Measurements from ENCODE around the gene SYT8. TPM values are rescaled to one million over a fixed set of nuclear protein-coding genes. Genes with fewer than 3 reads are reported as not detected.

The SYT8 gene
- total RNA-seq, 4 donors from 2014 or later, result not detected

DNA sequence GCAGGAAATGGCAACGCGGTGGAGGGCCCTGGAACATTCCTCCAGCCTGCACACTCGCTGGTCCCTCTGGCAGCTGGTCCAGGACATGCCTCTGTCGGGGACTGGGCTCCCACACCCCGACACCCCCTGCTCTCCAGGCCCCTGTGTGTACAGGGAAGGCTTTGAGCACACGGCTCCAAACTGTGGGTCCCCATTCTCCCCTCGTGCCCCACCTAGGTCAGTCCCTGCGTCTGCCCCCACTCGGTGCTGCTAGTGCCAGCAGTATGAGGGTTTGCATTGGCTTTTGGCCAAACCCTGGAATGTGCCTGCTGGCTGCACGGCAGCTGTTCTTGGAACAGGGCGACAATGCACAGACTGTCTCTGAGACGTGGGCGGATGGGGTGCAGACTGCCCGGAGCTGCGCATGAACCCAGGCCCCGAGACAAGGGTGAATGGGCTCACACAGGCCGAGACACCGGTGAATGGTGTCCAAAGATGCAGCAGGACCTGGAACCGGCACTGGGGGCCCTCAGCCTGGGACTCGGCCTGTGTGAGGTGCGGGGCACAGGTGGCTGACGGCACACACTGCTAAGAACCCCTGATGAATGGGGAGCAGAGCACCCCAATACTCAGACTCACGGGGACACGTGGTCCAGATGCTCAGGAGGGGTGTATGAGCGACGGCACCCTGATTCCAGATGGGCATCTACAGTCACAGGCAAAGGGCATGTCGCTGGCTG is 7.5 kb upstream of the SYT8 start:
- intact Hi-C loops (cut with DNase I), result no loop called here
- no peak for DNase-seq (ENCODE audit: extremely low spot score)
- H3K36me3 ChIP-seq, result no peaks in the 10 kb centered on the region
- H3K27ac ChIP-seq (replicated peaks in 1 of 4), result no peak overlapping the region
- 46% methylated on average over 11 of the region's 27 CpGs for WGBS
- H3K4me1 ChIP-seq, result peaks cover 10 to 24% (median 18%) of the 10 kb centered on the region in 4 donors
- H3K9me3 ChIP-seq, result no peaks in the 10 kb centered on the region
- TF ChIP-seq POLR2A (IDR thresholded peaks at IDR 0.05; ENCODE audit: low read depth) (no peak), POLR2AphosphoS5 (IDR thresholded peaks at IDR 0.05) (no peak)
- H3K4me3 ChIP-seq, result no peak overlapping the region
- peaks cover 0 to 67% (median 3%) of the 10 kb centered on the region in 4 donors for H3K27me3 ChIP-seq

DNA sequence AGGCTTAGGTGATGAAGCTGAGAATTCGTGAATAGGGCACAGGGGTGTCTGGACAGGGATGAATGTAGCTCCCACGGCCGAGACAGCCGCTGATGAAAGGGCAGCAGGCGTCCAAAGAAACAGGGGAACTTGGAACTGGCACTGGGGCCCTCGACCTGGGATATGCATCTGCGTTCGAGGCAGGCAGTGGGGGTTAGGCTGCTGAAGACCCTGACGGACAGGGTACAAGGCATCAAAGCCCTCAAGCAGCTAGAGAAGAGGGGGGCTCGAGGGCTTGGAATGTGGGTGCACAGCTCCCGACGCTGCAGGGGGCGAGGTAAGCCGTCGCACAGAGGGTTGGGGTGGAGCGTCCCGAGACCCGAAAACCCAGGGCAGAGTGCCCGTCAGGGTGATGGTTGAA is 6.9 kb upstream of the SYT8 start:
- intact Hi-C loops (cut with DNase I), result no loop called here
- H3K4me1 ChIP-seq, result peaks cover 14 to 31% (median 23%) of the 10 kb centered on the region in 4 donors
- H3K27me3 ChIP-seq, result peaks cover 0 to 70% (median 3%) of the 10 kb centered on the region in 4 donors
- 82% methylated on average over 19 of the region's 19 CpGs for WGBS
- no peak overlapping the region for H3K27ac ChIP-seq (replicated peaks in 1 of 4)
- no peaks in the 10 kb centered on the region for H3K9me3 ChIP-seq
- TF ChIP-seq, protein P1, sequence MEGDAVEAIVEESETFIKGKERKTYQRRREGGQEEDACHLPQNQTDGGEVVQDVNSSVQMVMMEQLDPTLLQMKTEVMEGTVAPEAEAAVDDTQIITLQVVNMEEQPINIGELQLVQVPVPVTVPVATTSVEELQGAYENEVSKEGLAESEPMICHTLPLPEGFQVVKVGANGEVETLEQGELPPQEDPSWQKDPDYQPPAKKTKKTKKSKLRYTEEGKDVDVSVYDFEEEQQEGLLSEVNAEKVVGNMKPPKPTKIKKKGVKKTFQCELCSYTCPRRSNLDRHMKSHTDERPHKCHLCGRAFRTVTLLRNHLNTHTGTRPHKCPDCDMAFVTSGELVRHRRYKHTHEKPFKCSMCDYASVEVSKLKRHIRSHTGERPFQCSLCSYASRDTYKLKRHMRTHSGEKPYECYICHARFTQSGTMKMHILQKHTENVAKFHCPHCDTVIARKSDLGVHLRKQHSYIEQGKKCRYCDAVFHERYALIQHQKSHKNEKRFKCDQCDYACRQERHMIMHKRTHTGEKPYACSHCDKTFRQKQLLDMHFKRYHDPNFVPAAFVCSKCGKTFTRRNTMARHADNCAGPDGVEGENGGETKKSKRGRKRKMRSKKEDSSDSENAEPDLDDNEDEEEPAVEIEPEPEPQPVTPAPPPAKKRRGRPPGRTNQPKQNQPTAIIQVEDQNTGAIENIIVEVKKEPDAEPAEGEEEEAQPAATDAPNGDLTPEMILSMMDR (IDR thresholded peaks at IDR 0.05), result no peak
- TF ChIP-seq POLR2AphosphoS5 (IDR thresholded peaks at IDR 0.05) (no peak), POLR2A (IDR thresholded peaks at IDR 0.05; ENCODE audit: low read depth) (no peak), EP300 (IDR thresholded peaks at IDR 0.05) (no peak)
- no peak overlapping the region for H3K4me3 ChIP-seq
- DNase-seq (ENCODE audit: extremely low spot score), result no peak
- no peaks in the 10 kb centered on the region for H3K36me3 ChIP-seq

DNA sequence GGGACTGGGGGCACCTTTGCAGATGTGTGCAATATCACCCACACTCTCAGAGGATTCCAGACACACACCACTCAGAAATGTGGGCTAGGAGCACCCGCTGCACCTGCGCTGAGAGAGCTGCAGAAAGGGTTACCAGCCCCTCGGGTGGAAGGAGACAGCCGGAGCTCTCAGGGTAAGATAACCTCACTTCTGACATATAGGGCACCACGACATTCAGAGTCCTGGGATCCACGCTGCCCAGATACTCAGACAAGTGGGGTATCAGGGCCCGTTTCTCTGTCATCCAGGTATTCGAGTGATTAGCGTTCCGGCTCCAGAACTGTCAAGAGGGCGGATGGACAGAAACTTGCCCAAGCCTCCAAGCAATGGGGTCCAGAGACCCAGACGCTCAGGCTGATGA is 6.2 kb upstream of the SYT8 start:
- Histone ChIP-seq H3K4me3 (no peak overlapping the region), H3K36me3 (no peaks in the 10 kb centered on the region), H3K4me1 (peaks cover 14 to 32% (median 23%) of the 10 kb centered on the region in 4 donors), H3K9me3 (no peaks in the 10 kb centered on the region), H3K27ac (replicated peaks in 1 of 4) (no peak overlapping the region), H3K27me3 (peaks cover 0 to 70% (median 3%) of the 10 kb centered on the region in 4 donors)
- TF ChIP-seq, protein P1 (IDR thresholded peaks at IDR 0.05), result no peak
- TF ChIP-seq POLR2A (IDR thresholded peaks at IDR 0.05; ENCODE audit: low read depth), result no peak
- TF ChIP-seq POLR2AphosphoS5 (IDR thresholded peaks at IDR 0.05), result no peak
- no peak for TF ChIP-seq EP300 (IDR thresholded peaks at IDR 0.05)
- 79% methylated on average over 12 of the region's 12 CpGs for WGBS
- no peak for DNase-seq (ENCODE audit: extremely low spot score)
- intact Hi-C loops (cut with DNase I), result no loop called here

DNA sequence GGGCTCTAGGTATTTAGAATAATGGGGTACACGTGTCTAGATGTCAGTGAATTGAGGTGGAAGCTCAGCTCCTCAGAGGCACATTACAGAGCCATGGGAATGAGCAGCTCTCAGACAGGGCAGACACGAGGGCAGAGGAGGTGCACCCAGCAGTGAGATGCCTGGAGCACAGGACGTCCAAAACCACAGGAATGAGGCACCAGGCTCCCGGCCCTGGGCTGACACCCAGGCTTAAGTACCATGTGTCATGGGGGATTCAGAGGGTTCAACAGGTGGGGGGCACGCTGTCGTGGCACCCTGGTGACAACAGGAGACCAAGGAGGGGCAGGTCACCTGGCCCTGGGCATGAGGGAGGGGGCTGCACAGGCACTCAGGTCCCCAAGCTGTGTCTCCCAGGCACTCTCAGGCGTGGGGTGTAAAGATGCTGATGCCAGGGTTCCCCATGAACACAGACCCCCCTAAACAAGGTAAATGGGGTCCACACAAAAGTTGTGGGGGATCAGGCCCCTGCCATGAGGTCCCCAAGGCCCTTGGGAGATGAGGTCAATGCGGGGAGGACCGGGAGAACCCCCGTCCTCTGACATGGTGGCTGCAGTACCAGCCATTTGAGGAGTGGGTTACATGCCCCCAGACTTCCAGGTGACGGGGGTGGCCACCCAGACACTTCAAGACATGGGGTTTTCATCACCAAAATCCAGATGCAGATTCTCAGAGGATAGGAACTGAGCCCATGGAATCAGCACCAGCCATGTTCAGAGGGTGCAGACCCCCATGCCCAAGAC is 5.6 kb upstream of the SYT8 start:
- WGBS, result 74% methylated on average over 7 of the region's 11 CpGs

DNA sequence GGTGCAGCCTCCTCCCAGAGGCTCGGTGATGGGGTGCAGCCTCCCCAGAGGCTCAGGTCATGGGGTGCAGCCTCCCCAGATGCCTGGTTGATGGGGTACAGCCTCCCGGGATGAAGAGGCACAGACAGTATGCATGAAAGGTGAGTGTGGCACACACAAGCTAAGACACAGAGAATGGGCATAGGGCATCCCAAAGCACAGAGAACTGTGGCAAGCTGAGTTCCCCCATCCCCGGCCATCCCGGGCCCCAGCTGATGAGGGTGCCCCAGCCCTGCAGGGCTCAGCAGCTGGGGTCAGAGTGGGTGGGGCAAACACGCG is 4.8 kb upstream of the SYT8 start:
- intact Hi-C loops (cut with DNase I), result loop anchor here (2.0 kb wide), 1 partner anchor 177 kb away; no protein-coding TSS in a partner anchor
- no peak for DNase-seq (ENCODE audit: extremely low spot score)
- TF ChIP-seq POLR2AphosphoS5 (IDR thresholded peaks at IDR 0.05), result no peak
- TF ChIP-seq, protein P1 (IDR thresholded peaks at IDR 0.05), result no peak
- TF ChIP-seq POLR2A (IDR thresholded peaks at IDR 0.05; ENCODE audit: low read depth), result no peak
- TF ChIP-seq EP300 (IDR thresholded peaks at IDR 0.05), result no peak
- Histone ChIP-seq H3K9me3 (no peaks in the 10 kb centered on the region), H3K4me3 (no peak overlapping the region), H3K27me3 (peaks cover 0 to 75% (median 3%) of the 10 kb centered on the region in 4 donors), H3K27ac (replicated peaks in 1 of 4) (no peak overlapping the region), H3K4me1 (peaks cover 14 to 32% (median 23%) of the 10 kb centered on the region in 4 donors), H3K36me3 (no peaks in the 10 kb centered on the region)
- WGBS, result 57% methylated on average over 5 of the region's 6 CpGs

More for the DNA sequence above, 5.6 kb upstream of the SYT8 start:
- H3K27me3 ChIP-seq, result peaks cover 0 to 70% (median 3%) of the 10 kb centered on the region in 4 donors
- H3K9me3 ChIP-seq, result no peaks in the 10 kb centered on the region
- TF ChIP-seq, protein P1 (IDR thresholded peaks at IDR 0.05), result no peak
- TF ChIP-seq POLR2AphosphoS5 (IDR thresholded peaks at IDR 0.05), result no peak
- TF ChIP-seq EP300 (IDR thresholded peaks at IDR 0.05), result no peak
- intact Hi-C loops (cut with DNase I), result no loop called here
- DNase-seq (ENCODE audit: extremely low spot score), result no peak
- H3K4me3 ChIP-seq, result no peak overlapping the region
- H3K27ac ChIP-seq (replicated peaks in 1 of 4), result no peak overlapping the region
- no peaks in the 10 kb centered on the region for H3K36me3 ChIP-seq
- peaks cover 14 to 32% (median 23%) of the 10 kb centered on the region in 4 donors for H3K4me1 ChIP-seq
